Measurements from ENCODE around the gene COP1.

GRCh38 chr1:175963740-175964139, 243.3 kb downstream of the COP1 start:
- TF ChIP-seq GATA2 (IDR thresholded peaks at IDR 0.05; ENCODE audit: low read depth, low read length) (no peak), GATA3 (IDR thresholded peaks at IDR 0.05; ENCODE audit: low read depth, low read length) (no peak)
